ENCODE data around the gene MAP3K14.

DNA sequence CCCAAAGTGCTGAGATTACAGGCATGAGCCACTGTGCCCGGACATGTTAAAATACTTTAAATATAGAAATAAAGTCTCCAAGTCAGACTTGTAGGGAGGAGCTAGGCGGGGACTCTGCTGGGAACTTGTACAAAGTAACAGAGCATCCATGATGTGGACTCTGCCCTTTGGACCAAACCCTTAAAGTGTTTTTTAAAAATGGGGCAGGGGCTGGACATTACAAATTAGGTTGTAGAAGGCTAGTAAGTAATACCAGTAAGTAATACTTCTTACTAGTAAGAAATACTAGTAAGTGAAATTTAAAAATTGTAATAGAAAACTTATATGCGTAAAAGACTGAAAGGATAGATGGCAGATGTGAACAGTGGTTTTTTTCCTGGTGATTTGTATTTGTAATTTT lies 45.2 kb downstream of the MAP3K14 start:
- no peak for TF ChIP-seq EZH2phosphoT487 (IDR thresholded peaks at IDR 0.05; ENCODE audit: borderline replicate concordance, low read length)
- TF ChIP-seq, protein P1, sequence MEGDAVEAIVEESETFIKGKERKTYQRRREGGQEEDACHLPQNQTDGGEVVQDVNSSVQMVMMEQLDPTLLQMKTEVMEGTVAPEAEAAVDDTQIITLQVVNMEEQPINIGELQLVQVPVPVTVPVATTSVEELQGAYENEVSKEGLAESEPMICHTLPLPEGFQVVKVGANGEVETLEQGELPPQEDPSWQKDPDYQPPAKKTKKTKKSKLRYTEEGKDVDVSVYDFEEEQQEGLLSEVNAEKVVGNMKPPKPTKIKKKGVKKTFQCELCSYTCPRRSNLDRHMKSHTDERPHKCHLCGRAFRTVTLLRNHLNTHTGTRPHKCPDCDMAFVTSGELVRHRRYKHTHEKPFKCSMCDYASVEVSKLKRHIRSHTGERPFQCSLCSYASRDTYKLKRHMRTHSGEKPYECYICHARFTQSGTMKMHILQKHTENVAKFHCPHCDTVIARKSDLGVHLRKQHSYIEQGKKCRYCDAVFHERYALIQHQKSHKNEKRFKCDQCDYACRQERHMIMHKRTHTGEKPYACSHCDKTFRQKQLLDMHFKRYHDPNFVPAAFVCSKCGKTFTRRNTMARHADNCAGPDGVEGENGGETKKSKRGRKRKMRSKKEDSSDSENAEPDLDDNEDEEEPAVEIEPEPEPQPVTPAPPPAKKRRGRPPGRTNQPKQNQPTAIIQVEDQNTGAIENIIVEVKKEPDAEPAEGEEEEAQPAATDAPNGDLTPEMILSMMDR (IDR thresholded peaks at IDR 0.05; ENCODE audit: low read depth, low read length, poor library complexity, severe bottlenecking): no peak

Data from DOHH2 (cell line).